H9 (cell line): Measurements from ENCODE around the gene PTBP2. TPM values are rescaled to one million over a fixed set of nuclear protein-coding genes. Genes with fewer than 3 reads are reported as not detected.

Source experiments
- DNase-seq: peaks from one replicate; pipeline ENCODE4 v3.0.0-alpha.2; 2017
- H2AFZ ChIP-seq: one replicate; pipeline ENCODE4 v1.6.1; 2013; ENCODE audit warnings: mild to moderate bottlenecking, low read length, control low read depth, moderate library complexity
- H2AK5ac ChIP-seq: 2 replicates; pipeline ENCODE4 v1.6.1; 2013; ENCODE audit warnings: low read length, control low read depth, mixed read lengths; ENCODE audit not compliant: insufficient read length
- H2BK120ac ChIP-seq: one replicate; pipeline ENCODE4 v1.6.1; 2013; ENCODE audit warnings: low read depth, mild to moderate bottlenecking, low read length, control low read depth, inconsistent platforms; ENCODE audit not compliant: poor library complexity, severe bottlenecking
- H2BK12ac ChIP-seq: 2 replicates; pipeline ENCODE4 v1.6.1; 2013; ENCODE audit warnings: low read length, control low read depth, mixed read lengths, low read depth; ENCODE audit not compliant: insufficient read length
- H2BK15ac ChIP-seq: 2 replicates; pipeline ENCODE4 v1.6.1; 2013; ENCODE audit warnings: low read depth, low read length, control low read depth
- H2BK20ac ChIP-seq: one replicate; pipeline ENCODE4 v1.6.1; 2013; ENCODE audit warnings: low read depth, mild to moderate bottlenecking, low read length, control low read depth, inconsistent platforms; ENCODE audit not compliant: poor library complexity, severe bottlenecking
- H2BK5ac ChIP-seq: 2 replicates; pipeline ENCODE4 v1.6.1; 2013; ENCODE audit warnings: low read length, control low read depth, mixed read lengths; ENCODE audit not compliant: insufficient read length
- H3K14ac ChIP-seq: 2 replicates; pipeline ENCODE4 v1.6.1; 2013; ENCODE audit warnings: low read length, control low read depth; ENCODE audit not compliant: insufficient read depth
- H3K18ac ChIP-seq: 2 replicates; pipeline ENCODE4 v1.6.1; 2013; ENCODE audit warnings: low read depth, mild to moderate bottlenecking, mixed read lengths, low read length, control low read depth; ENCODE audit not compliant: insufficient read length
- H3K23ac ChIP-seq: 2 replicates; pipeline ENCODE4 v1.6.1; 2013; ENCODE audit warnings: low read length, control low read depth, mixed read lengths, low read depth; ENCODE audit not compliant: insufficient read length
- H3K23me2 ChIP-seq: 2 replicates; pipeline ENCODE4 v1.6.1; 2013; ENCODE audit warnings: low read depth, mild to moderate bottlenecking, mixed read lengths, low read length, control low read depth; ENCODE audit not compliant: insufficient read length, poor library complexity, severe bottlenecking
- H3K27ac ChIP-seq: 2 replicates; pipeline ENCODE4 v1.5.1; 2013; ENCODE audit warnings: low read length, control low read depth, mixed read lengths, low read depth; ENCODE audit not compliant: insufficient read length
- H3K27me3 ChIP-seq: 2 replicates; pipeline ENCODE4 v1.6.1; 2013; ENCODE audit warnings: low read length, control low read depth, inconsistent platforms; ENCODE audit not compliant: insufficient read depth
- H3K4ac ChIP-seq: 2 replicates; pipeline ENCODE4 v1.6.1; 2013; ENCODE audit warnings: low read depth, mild to moderate bottlenecking, control low read depth, inconsistent platforms, low read length, moderate library complexity
- H3K4me1 ChIP-seq: 2 replicates; pipeline ENCODE4 v1.6.1; 2013; ENCODE audit warnings: low read length, control low read depth, inconsistent platforms; ENCODE audit not compliant: insufficient read depth
- H3K4me2 ChIP-seq: 2 replicates; pipeline ENCODE4 v1.6.1; 2013; ENCODE audit warnings: low read length, control low read depth, mixed read lengths; ENCODE audit not compliant: insufficient read length, insufficient read depth
- H3K56ac ChIP-seq: 2 replicates; pipeline ENCODE4 v1.6.1; 2013; ENCODE audit warnings: low read depth, mild to moderate bottlenecking, mixed read lengths, low read length, control low read depth; ENCODE audit not compliant: insufficient read length
- H3K79me1 ChIP-seq: 2 replicates; pipeline ENCODE4 v1.6.1; 2013; ENCODE audit warnings: low read depth, mild to moderate bottlenecking, moderate library complexity, low read length, control low read depth, inconsistent platforms; ENCODE audit not compliant: insufficient read depth, poor library complexity, severe bottlenecking
- H3K79me2 ChIP-seq: 2 replicates; pipeline ENCODE4 v1.6.1; 2013; ENCODE audit warnings: low read length, control low read depth, inconsistent platforms; ENCODE audit not compliant: insufficient read depth
- H3K9ac ChIP-seq: 2 replicates; pipeline ENCODE4 v1.6.1; 2013; ENCODE audit warnings: low read length, control low read depth, mixed read lengths; ENCODE audit not compliant: insufficient read length; ENCODE audit errors: extremely low read depth
- H3K9me3 ChIP-seq: one replicate; pipeline ENCODE4 v1.6.1; 2013; ENCODE audit warnings: low read depth, low read length, inconsistent platforms; ENCODE audit not compliant: control insufficient read depth
- H3T11ph ChIP-seq: one replicate; pipeline ENCODE4 v1.6.1; 2013; ENCODE audit warnings: mild to moderate bottlenecking, low read length, control low read depth, inconsistent platforms
- H4K20me1 ChIP-seq: one replicate; pipeline ENCODE4 v1.6.1; 2013; ENCODE audit not compliant: control insufficient read depth, insufficient read length, insufficient read depth
- H4K5ac ChIP-seq: 2 replicates; pipeline ENCODE4 v1.6.1; 2013; ENCODE audit warnings: low read depth, mild to moderate bottlenecking, mixed read lengths, low read length, control low read depth; ENCODE audit not compliant: insufficient read length
- H4K8ac ChIP-seq: replicated peaks from 2 replicates; pipeline ENCODE4 v1.6.1; 2013; ENCODE audit warnings: low read length, control low read depth, mixed read lengths, low read depth; ENCODE audit not compliant: insufficient read length
- H4K91ac ChIP-seq: 2 replicates; pipeline ENCODE4 v1.6.1; 2013; ENCODE audit warnings: low read depth, mild to moderate bottlenecking, moderate library complexity, mixed read lengths, low read length, control low read depth; ENCODE audit not compliant: insufficient read length
- H3K27ac Mint-ChIP-seq, 3 experiments: 2 replicates in 2 of 3; 3 replicates in 1 of 3; pipeline ENCODE4 v1.8.0; 2020 to 2021; ENCODE audit warnings: mixed read lengths in 3 of 3, mild to moderate bottlenecking in 1 of 3, moderate library complexity in 1 of 3
- H3K27me3 Mint-ChIP-seq: 2 replicates; pipeline ENCODE4 v1.8.0; 2021; ENCODE audit warnings: low read depth, mild to moderate bottlenecking, moderate library complexity, mixed read lengths
- H3K36me3 Mint-ChIP-seq, 3 experiments: 2 replicates in 2 of 3; 3 replicates in 1 of 3; pipeline ENCODE4 v1.8.0; 2020 to 2021; ENCODE audit warnings: low read depth in 3 of 3, mixed read lengths in 3 of 3; ENCODE audit not compliant: insufficient read depth in 1 of 3
- H3K4me1 Mint-ChIP-seq, 2 experiments: 2 replicates each; pipeline ENCODE4 v1.8.0; 2020; ENCODE audit warnings: mixed read lengths in 2 of 2
- H3K4me3 Mint-ChIP-seq, 2 experiments: 2 replicates in 1 of 2; 3 replicates in 1 of 2; pipeline ENCODE4 v1.8.0; 2020 to 2021; ENCODE audit warnings: mild to moderate bottlenecking in 2 of 2, mixed read lengths in 2 of 2, moderate library complexity in 1 of 2
- H3K9me3 Mint-ChIP-seq, 2 experiments: 2 replicates in 1 of 2; 3 replicates in 1 of 2; pipeline ENCODE4 v1.8.0; 2020; ENCODE audit warnings: mild to moderate bottlenecking in 2 of 2, mixed read lengths in 2 of 2, moderate library complexity in 1 of 2
- CTCF ChIP-seq: fragments of 200-600 bp; sonication (generic); conservative IDR thresholded peaks from 3 replicates; pipeline ENCODE4 v1.8.0; 2021; ENCODE audit warnings: antibody characterized with exemption, mild to moderate bottlenecking
- WGBS: extraction: QIAGEN DNeasy Blood & Tissue Kit; methylation state at CpG from one replicate; pipeline ENCODE4 v1.1.7; 2013; ENCODE audit warnings: missing lambda C conversion rate, low lambda C conversion rate, mixed read lengths; ENCODE audit not compliant: insufficient read length; ENCODE audit errors: extremely low coverage; 5-methylcytosine and 5-hydroxymethylcytosine counted together
- total RNA-seq: library from RNA; stranded (reverse); gene quantifications from 2 replicates; pipeline ENCODE4 v1.2.1, GENCODE V29; 2021

Gene PTBP2
- total RNA-seq, 1 experiment from 2014 or later, result 75.4 TPM

GRCh38 chr1:96703186-96703585 lies 18.4 kb upstream of the PTBP2 start:
- Histone ChIP-seq H2AK5ac (no peak overlapping the region), H2BK120ac (no peak overlapping the region), H3K18ac (no peak overlapping the region), H2BK15ac (no peak overlapping the region), H2BK12ac (no peak overlapping the region), H3K79me1 (no peaks in the 10 kb centered on the region), H3K9ac (no peak overlapping the region), H4K8ac (no peak overlapping the region), H2AFZ (no peak overlapping the region), H3K79me2 (no peaks in the 10 kb centered on the region), H3K23me2 (no peaks in the 10 kb centered on the region), H4K20me1 (no peaks in the 10 kb centered on the region), H3K9me3 (no peaks in the 10 kb centered on the region), H4K5ac (no peak overlapping the region), H3T11ph (no peak overlapping the region), H3K27ac (no peak overlapping the region), H4K91ac (no peak overlapping the region), H2BK20ac (no peak overlapping the region), H2BK5ac (no peak overlapping the region), H3K4me2 (no peak overlapping the region), H3K56ac (no peak overlapping the region), H3K27me3 (no peaks in the 10 kb centered on the region), H3K4me1 (no peaks in the 10 kb centered on the region), H3K14ac (no peak overlapping the region), H3K4ac (no peak overlapping the region), H3K23ac (no peak overlapping the region)
- peaks cover 0 to 5% (median 0%) of the 10 kb centered on the region in 3 experiments; a peak in 1 of 7 replicates for H3K36me3 Mint-ChIP-seq
- TF ChIP-seq CTCF, result no peak
- no peak for DNase-seq
- no peaks in the 10 kb centered on the region for H3K27me3 Mint-ChIP-seq
- WGBS, result no CpG with 5 or more reads among the region's 1 CpG
- no peaks in the 10 kb centered on the region; a peak in 1 of 5 replicates for H3K9me3 Mint-ChIP-seq
- H3K4me1 Mint-ChIP-seq, result peaks cover 0 to 3% of the 10 kb centered on the region in 2 experiments; a peak in 1 of 4 replicates
- H3K27ac Mint-ChIP-seq, result no peak overlapping the region
- no peak overlapping the region for H3K4me3 Mint-ChIP-seq
